Stomach (tissue), 9 donors: ENCODE measurements around the gene HOXB3. TPM values are rescaled to one million over a fixed set of nuclear protein-coding genes. Genes with fewer than 3 reads are reported as not detected.

Experiments used
- DNase-seq, 2 donors: peaks; one replicate each; pipeline versions ENCODE4 v3.0.0 to v3.0.0-alpha.2; 2013 to 2019
- H3K27ac ChIP-seq, 5 donors: fragments of 200-600 bp in 4 of 5; sonication (generic) in 4 of 5; one replicate each; pipeline ENCODE4 v1.5.1; 2013 to 2019; ENCODE audit warnings: mild to moderate bottlenecking in 1 of 5, moderate library complexity in 1 of 5
- H3K27me3 ChIP-seq, 3 donors: fragments of 200-600 bp; sonication (generic); one replicate each; pipeline ENCODE4 v1.5.1; 2017 to 2019; ENCODE audit warnings: mixed run types in 1 of 3
- H3K36me3 ChIP-seq, 4 donors: fragments of 200-600 bp; sonication (generic); 1 replicate in 3 of 4; 2 replicates in 1 of 4; pipeline ENCODE4 v1.5.1; 2016 to 2019
- H3K4me1 ChIP-seq, 4 donors: fragments of 200-600 bp; sonication (generic); one replicate each; pipeline ENCODE4 v1.5.1; 2016 to 2019
- H3K4me3 ChIP-seq, 4 donors: fragments of 200-600 bp; sonication (generic) in 3 of 4; one replicate each; pipeline ENCODE4 v1.5.1; 2016 to 2019; ENCODE audit warnings: mild to moderate bottlenecking in 1 of 4
- H3K9me3 ChIP-seq, 4 donors: fragments of 200-600 bp; sonication (generic); one replicate each; pipeline ENCODE4 v1.5.1; 2016 to 2019
- EP300 ChIP-seq: sonication (generic); formaldehyde crosslinking; IDR thresholded peaks from one replicate; pipeline ENCODE4 v1.6.1; 2017; ENCODE audit warnings: antibody characterized with exemption
- POLR2A ChIP-seq, 4 donors: fragments of 450-650 bp; IDR thresholded peaks; one replicate each; pipeline ENCODE4 v1.6.1; 2016; ENCODE audit warnings: antibody characterized with exemption in 4 of 4, control low read depth in 2 of 4, mild to moderate bottlenecking in 1 of 4, moderate library complexity in 1 of 4
- POLR2AphosphoS5 ChIP-seq, 3 donors: sonication (generic); formaldehyde crosslinking; IDR thresholded peaks; one replicate each; pipeline ENCODE4 v1.6.1; 2016; ENCODE audit warnings: antibody characterized with exemption in 3 of 3
- WGBS, 5 donors: extraction: QIAGEN DNeasy Blood & Tissue Kit in 3 of 5; methylation state at CpG; one replicate each; pipeline versions ENCODE4 v1.1.5 to v1.1.7; 2013 to 2018; 5-methylcytosine and 5-hydroxymethylcytosine counted together
- intact Hi-C: fragments of 100-400 bp; cut with DNase I; formaldehyde crosslinking; loops from one replicate; pipeline ENCODE4 v1.15.1; 2023; ENCODE audit warnings: low total_unique reads
- polyA plus RNA-seq, 3 donors: library from polyadenylated mRNA; stranded (reverse); fragments of 200-250 nt; gene quantifications; one replicate each; pipeline ENCODE4 v1.2.3, GENCODE V29; 2013
- total RNA-seq, 5 donors: library from RNA; depleted of rRNA; stranded (reverse); fragments of >200 nt; gene quantifications; one replicate each; pipeline versions ENCODE4 v1.1.0 to v1.2.3, GENCODE V29; 2014 to 2016
- TF ChIP-seq, protein P1 (sequence below), 7 experiments: fragments of 450-650 bp in 4 of 7; fragments of 200-600 bp in 3 of 7; sonication (generic) in 3 of 7; IDR thresholded peaks; one replicate each; pipeline ENCODE4 v1.5.1; 2016 to 2019; ENCODE audit warnings: antibody characterized with exemption in 7 of 7, control low read depth in 2 of 7, mild to moderate bottlenecking in 1 of 7
- donor health status: healthy with polysubstance abuse.
- donor health status: Bipolar disorder and iron deficiency.
- donor health status: healthy.

HOXB3 gene
- total and polyA plus RNA-seq, 8 donors, result 2.8 to 77.6 (median 10.3) TPM

DNA sequence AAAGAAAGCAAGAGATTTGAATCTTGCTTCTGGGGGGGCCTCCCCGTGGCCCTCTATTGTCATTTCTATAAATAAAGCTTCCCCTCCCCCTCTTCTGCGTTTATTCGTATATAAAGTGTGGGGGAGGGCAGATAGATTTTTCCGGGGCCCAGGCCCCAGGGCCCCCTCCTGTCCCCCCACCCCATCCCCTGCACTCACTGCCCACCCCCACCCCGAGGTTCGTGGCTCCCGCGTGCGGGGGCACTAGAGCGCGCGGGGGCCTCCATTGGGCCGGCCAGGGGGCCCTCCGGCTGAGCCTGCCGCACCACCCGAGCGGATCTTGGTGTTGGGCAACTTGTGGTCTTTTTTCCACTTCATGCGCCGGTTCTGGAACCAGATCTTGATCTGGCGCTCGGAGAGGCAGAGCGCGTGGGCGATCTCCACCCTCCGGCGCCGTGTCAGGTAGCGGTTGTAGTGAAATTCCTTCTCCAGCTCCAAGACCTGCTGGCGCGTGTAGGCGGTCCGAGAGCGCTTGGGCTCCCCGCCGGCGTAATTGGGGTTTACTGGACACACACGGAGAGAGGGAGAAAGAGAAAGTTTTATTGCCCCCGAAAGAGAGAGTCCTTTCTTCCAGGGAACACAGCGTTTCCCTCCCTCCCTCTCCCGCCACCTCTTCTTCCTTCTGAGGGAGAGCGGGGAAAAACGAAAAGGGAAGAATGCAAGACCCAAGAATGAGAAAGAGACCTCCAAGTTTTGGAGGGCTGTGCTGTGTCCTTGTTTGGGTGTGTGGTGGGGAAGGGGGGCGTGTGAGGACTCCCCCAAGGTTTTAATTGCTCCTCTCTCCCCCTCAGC, 13.3 kb downstream of the HOXB3 start:
- Histone ChIP-seq H3K27ac (peak overlapping the region; percentile 61 to 95 (median 93)), H3K27me3 (peaks cover 0 to 100% (median 82%) of the 10 kb centered on the region in 3 donors), H3K9me3 (no peaks in the 10 kb centered on the region), H3K4me3 (peak overlapping the region; percentile 57 to 61 (median 58)), H3K4me1 (peaks cover 17 to 70% (median 46%) of the 10 kb centered on the region in 4 donors), H3K36me3 (no peaks in the 10 kb centered on the region)
- no peak for DNase-seq
- intact Hi-C loops, result no loop called here
- 5 to 14% (median 11%) methylated on average over 30 to 43 of the region's 43 CpGs for WGBS, 5 donors
- TF ChIP-seq POLR2A (IDR thresholded peaks at IDR 0.05) (no peak), EP300 (no peak), POLR2AphosphoS5 (IDR thresholded peaks at IDR 0.05) (peak in 1 of 3 donors; percentile 27)

DNA sequence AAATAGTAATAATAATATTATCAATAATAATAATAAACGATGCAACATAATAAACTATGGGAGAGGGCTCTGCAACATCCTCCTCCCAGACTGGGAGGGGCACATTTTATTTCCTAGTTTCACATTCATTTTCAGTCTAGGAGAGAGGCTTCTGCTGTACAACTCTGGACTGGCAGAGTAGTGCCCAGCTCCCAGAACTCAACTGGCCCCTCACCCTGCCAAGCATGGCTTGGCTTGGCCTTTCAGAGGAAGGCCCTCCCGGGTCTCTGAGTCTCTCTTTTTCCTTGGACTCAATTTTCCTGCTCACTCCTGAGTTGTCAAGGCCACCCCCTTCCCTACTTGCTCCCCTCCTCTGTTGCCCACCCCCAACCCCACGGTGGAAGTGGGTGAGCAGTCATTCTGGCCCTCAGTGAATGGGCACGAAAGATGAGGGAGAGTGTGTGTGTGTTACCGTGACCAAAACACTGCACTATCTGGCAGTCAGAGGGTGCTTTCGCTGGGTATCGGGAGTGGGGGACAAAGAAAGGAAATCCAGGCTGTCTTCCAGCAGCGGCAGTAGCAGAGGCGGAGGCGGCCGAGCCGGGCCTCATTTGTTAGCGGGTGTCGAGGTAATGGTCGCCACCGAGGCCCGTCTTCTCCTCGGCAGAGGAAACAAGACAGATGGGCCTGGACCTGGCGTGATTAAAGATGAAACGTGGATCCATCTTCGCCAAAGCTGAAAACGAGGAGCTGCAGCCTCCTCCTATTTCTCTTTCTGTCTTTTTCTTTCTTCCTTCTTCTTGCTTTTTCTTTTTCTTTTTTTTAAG, 14.2 kb downstream of the HOXB3 start:
- TF ChIP-seq, protein P1, sequence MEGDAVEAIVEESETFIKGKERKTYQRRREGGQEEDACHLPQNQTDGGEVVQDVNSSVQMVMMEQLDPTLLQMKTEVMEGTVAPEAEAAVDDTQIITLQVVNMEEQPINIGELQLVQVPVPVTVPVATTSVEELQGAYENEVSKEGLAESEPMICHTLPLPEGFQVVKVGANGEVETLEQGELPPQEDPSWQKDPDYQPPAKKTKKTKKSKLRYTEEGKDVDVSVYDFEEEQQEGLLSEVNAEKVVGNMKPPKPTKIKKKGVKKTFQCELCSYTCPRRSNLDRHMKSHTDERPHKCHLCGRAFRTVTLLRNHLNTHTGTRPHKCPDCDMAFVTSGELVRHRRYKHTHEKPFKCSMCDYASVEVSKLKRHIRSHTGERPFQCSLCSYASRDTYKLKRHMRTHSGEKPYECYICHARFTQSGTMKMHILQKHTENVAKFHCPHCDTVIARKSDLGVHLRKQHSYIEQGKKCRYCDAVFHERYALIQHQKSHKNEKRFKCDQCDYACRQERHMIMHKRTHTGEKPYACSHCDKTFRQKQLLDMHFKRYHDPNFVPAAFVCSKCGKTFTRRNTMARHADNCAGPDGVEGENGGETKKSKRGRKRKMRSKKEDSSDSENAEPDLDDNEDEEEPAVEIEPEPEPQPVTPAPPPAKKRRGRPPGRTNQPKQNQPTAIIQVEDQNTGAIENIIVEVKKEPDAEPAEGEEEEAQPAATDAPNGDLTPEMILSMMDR (IDR thresholded peaks at IDR 0.05), result no peak
- no peak for TF ChIP-seq POLR2A (IDR thresholded peaks at IDR 0.05)
- no peak for TF ChIP-seq EP300
- TF ChIP-seq POLR2AphosphoS5 (IDR thresholded peaks at IDR 0.05), result no peak
- intact Hi-C loops, result no loop called here
- WGBS, 5 donors, result 22 to 29% (median 24%) methylated on average over 22 of the region's 22 CpGs
- Histone ChIP-seq H3K4me3 (peak overlapping the region; percentile 57 to 61 (median 58)), H3K36me3 (no peaks in the 10 kb centered on the region), H3K4me1 (peaks cover 17 to 69% (median 45%) of the 10 kb centered on the region in 4 donors), H3K9me3 (no peaks in the 10 kb centered on the region), H3K27me3 (peaks cover 0 to 100% (median 80%) of the 10 kb centered on the region in 3 donors), H3K27ac (peak overlapping the region; percentile 69 to 95 (median 93))
- DNase-seq, result no peak

DNA sequence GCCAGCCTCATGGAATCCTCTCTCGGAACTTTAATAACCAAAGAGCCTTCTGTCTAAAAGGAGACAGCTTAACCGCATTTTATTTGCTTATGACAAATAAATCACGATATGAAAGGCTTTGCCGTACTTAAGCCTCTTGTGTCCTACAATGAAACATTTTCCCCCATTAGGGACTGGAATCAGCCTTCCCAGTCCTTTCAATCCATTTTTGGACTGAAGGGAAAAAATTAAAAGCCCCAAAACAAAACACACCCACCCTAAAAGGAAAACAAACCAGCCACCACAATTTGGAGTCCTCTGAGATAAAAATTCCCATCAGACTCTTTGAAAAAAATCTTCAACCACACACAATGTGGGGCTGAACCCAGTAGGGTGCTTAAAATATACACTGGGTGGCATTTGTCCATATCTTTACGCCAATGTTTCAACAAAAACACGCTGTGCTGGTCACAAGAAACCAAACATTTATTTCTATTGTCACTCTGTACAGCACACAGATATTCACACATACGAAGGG, 14.9 kb downstream of the HOXB3 start:
- peak in 1 of 3 donors; percentile 13 for TF ChIP-seq POLR2AphosphoS5 (IDR thresholded peaks at IDR 0.05)
- no peak for TF ChIP-seq EP300
- Histone ChIP-seq H3K4me1 (peaks cover 17 to 73% (median 49%) of the 10 kb centered on the region in 4 donors), H3K36me3 (no peaks in the 10 kb centered on the region), H3K27ac (peak overlapping the region in 4 of 5 donors; percentile 91 to 95 (median 93)), H3K9me3 (no peaks in the 10 kb centered on the region), H3K27me3 (peaks cover 0 to 100% (median 80%) of the 10 kb centered on the region in 3 donors), H3K4me3 (peak overlapping the region; percentile 17 to 58 (median 48))
- no peak for DNase-seq
- WGBS, 5 donors, result 20 to 29% (median 23%) methylated on average over 7 of the region's 7 CpGs
- intact Hi-C loops, result no loop called here

DNA sequence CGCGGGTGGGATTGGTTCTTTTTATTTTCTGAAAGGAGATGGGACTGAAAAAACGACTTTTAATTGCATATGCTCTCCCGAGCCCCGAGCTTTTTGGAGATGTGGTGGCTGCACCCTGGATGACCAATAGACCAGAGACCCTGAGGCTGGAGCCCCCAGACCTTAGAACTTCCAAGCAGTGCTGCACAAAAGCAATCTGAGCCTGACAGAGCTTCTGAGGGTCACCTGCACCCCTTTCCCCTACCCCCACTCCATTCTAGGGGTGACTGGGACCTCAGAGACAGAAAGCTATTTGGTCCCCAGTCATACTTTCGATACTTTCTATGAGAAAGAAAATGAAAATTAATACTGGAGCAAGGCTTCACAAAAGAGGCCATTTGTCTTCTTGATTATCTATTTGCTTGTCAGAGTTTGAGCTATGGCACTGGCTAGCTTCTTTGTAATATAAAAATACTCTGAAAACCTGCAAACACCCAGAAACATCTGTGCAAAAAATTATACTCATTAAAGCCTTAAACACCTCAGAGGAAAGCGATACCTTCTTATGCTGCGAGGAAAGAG, 15.5 kb downstream of the HOXB3 start:
- TF ChIP-seq EP300 (no peak), POLR2AphosphoS5 (IDR thresholded peaks at IDR 0.05) (no peak), POLR2A (IDR thresholded peaks at IDR 0.05) (no peak)
- TF ChIP-seq, protein P1 (IDR thresholded peaks at IDR 0.05), result no peak
- peaks cover 0 to 100% (median 79%) of the 10 kb centered on the region in 3 donors for H3K27me3 ChIP-seq
- no peak for DNase-seq
- WGBS, 5 donors, result 29 to 38% (median 33%) methylated on average over 8 of the region's 8 CpGs
- H3K36me3 ChIP-seq, result no peaks in the 10 kb centered on the region
- H3K27ac ChIP-seq, result peak overlapping the region in 4 of 5 donors; percentile 91 to 95 (median 93)
- intact Hi-C loops, result no loop called here
- H3K4me1 ChIP-seq, result peaks cover 17 to 77% (median 51%) of the 10 kb centered on the region in 4 donors
- no peaks in the 10 kb centered on the region for H3K9me3 ChIP-seq
- H3K4me3 ChIP-seq, result peak overlapping the region; percentile 17 to 58 (median 48)
